T follicular helper cell (primary cell): ENCODE measurements around the gene HOXA9.

ENCODE experiments used
- DNase-seq: peaks from one replicate; pipeline ENCODE4 v3.0.0-alpha.2; 2020; ENCODE audit warnings: low read depth

Gene HOXA9

DNA sequence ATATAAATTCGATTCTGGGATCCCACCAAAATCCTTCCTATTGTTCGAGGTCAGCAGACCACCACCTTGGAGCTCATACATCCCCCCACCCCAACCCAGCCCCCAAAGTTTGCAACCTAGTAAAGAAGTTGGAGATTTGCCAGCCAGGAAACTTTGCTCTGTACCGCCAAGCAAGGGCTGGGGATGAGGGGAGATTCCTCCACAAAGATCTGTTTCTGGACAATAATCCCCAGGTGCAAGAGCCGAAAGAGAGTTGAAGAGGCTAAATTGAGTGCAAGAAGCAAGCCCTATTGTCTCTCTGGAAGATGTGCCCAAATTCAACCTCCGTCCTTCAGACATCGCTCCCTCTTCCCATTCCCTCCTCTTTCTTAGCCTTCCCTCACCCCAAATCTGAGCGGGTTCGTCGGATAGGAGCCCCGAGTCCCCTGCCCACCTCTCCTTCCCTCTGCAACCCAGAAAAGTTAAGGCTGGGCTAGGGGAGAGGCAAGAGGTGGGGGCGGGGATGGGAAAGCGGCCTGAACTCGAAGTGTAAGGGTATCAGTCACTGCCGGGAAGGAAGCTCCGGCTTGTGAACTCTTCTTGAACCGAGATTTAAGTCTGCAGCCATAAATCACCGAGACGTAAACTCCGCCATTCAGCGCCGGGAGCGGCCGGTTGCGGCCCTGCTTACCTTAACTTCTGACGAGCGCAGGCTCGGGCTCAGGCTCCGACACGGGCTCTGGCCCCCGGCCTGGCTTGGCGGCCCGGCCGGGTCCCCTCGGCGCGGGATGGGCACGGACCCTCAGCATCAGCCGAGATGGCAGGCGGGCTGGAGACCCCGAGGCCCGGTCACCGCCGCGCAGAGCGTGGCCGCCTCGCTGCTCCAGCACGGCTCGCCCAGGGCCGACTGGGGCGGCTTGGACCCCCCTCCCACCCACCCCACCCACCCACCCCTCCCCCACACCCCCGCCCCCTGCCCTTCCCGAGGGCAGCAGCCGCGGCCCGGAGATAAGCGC, 52.1 kb downstream of the HOXA9 start:
- DNase-seq = no peak
